ENCODE results near the gene PTCRA. TPM values are rescaled to one million over a fixed set of nuclear protein-coding genes. Genes with fewer than 3 reads are reported as not detected.

Gene PTCRA
- total RNA-seq, 1 donor, result not detected

DNA sequence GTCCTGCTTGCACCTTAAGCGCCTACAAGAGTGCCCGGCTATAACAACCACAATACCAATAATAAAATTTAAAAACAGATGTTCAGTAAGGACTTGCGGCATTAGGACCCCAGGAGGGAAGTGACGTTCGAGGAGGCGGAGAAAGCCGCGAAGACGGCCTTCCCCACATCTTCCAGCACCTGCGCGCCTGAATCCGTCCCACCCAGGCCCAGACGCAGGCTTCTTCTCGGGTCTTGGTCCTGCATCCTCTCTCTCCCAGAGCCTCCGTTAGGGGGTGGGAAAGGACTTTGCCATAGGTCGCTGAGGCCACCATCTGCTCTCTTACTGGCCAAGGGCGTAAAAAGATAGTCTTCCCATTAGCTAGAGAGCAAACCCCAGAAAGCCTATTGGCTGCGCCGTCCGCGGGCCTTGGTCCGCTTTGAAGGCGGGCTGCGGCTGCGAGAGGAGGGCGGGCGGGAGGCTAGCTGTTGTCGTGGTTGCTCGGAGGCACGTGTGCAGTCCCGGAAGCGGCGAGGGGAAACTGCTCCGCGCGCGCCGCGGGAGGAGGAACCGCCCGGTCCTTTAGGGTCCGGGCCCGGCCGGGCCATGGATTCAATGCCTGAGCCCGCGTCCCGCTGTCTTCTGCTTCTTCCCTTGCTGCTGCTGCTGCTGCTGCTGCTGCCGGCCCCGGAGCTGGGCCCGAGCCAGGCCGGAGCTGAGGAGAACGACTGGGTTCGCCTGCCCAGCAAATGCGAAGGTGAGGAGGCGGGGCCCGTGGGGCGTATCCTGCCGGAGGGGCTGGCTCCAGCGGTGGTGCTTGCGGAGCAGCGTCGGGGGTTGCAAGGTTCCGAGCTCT lies 13.3 kb downstream of the PTCRA start, which contains the start of gene CNPY3:
TSS of gene CNPY3 (plus strand) at position 495 of the 835 bp plus-strand sequence. CDS start at position 586, 91 bp downstream.
- TF ChIP-seq, protein P1, sequence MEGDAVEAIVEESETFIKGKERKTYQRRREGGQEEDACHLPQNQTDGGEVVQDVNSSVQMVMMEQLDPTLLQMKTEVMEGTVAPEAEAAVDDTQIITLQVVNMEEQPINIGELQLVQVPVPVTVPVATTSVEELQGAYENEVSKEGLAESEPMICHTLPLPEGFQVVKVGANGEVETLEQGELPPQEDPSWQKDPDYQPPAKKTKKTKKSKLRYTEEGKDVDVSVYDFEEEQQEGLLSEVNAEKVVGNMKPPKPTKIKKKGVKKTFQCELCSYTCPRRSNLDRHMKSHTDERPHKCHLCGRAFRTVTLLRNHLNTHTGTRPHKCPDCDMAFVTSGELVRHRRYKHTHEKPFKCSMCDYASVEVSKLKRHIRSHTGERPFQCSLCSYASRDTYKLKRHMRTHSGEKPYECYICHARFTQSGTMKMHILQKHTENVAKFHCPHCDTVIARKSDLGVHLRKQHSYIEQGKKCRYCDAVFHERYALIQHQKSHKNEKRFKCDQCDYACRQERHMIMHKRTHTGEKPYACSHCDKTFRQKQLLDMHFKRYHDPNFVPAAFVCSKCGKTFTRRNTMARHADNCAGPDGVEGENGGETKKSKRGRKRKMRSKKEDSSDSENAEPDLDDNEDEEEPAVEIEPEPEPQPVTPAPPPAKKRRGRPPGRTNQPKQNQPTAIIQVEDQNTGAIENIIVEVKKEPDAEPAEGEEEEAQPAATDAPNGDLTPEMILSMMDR (IDR thresholded peaks at IDR 0.05; ENCODE audit: extremely low read depth, low read depth, low read length), result no peak
- peak; percentile 99 for DNase-seq (ENCODE audit: insufficient read length, low spot score, missing footprints)
- H3K79me2 ChIP-seq (ENCODE audit: insufficient read depth, low read length), result peaks cover 38% of the 10 kb centered on the region

DNA sequence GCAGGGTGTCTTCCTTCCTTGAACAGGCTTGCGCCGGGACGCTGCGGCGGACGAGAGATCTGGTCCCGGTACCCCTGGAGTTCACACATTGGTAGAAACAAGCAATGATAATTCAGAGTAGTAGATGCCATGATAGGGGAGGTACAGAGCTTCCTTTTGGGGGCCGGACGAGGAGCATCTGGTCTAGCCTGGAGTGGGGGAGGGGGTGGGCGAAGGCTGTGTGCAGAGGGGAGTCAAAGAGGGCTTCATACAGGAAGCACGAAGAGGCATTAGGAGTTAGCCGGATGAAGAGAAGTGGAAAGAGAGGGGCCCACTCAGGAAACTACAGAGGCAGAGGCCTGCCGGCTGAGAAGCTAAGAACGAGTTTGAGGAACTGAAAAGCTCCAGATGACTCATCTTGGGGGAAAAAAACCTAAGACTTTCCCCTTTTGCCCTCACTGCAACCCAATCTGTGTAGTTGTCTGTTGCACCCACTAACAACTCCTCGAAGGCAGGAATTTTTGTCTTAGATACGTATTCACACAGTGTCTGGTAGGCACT lies 14.0 kb downstream of the PTCRA start:
- TF ChIP-seq, protein P1 (IDR thresholded peaks at IDR 0.05; ENCODE audit: extremely low read depth, low read depth, low read length), result no peak
- Histone ChIP-seq H3K36me3 (ENCODE audit: insufficient read depth, low read length) (peaks cover 7% of the 10 kb centered on the region), H2AFZ (ENCODE audit: low read length) (peak overlapping the region; percentile 94), H3K9me3 (ENCODE audit: low read depth, low read length) (no peaks in the 10 kb centered on the region), H3K27me3 (ENCODE audit: insufficient read depth, low read length) (no peaks in the 10 kb centered on the region), H3K4me2 (ENCODE audit: insufficient read depth, low read length) (peak overlapping the region; percentile 91), H3K27ac (ENCODE audit: low read depth, low read length) (peak overlapping the region; percentile 91), H4K20me1 (ENCODE audit: insufficient read depth, low read length) (peaks cover 3% of the 10 kb centered on the region), H3K4me3 (ENCODE audit: insufficient read depth, low read length) (peak overlapping the region; percentile 88), H3K4me1 (ENCODE audit: insufficient read depth, low read length) (peaks cover 12% of the 10 kb centered on the region), H3K79me2 (ENCODE audit: insufficient read depth, low read length) (peaks cover 41% of the 10 kb centered on the region)
- peak; percentile 87 for DNase-seq (ENCODE audit: insufficient read length, low spot score, missing footprints)

More for the DNA sequence above, 13.3 kb downstream of the PTCRA start, which contains the start of gene CNPY3:
- Histone ChIP-seq H3K4me1 (ENCODE audit: insufficient read depth, low read length) (peaks cover 12% of the 10 kb centered on the region), H3K4me2 (ENCODE audit: insufficient read depth, low read length) (peak within 1 kb of the TSS; percentile 91), H2AFZ (ENCODE audit: low read length) (peak within 1 kb of the TSS; percentile 94), H3K27ac (ENCODE audit: low read depth, low read length) (peak within 1 kb of the TSS; percentile 91), H3K27me3 (ENCODE audit: insufficient read depth, low read length) (no peaks in the 10 kb centered on the region), H3K4me3 (ENCODE audit: insufficient read depth, low read length) (peak within 1 kb of the TSS; percentile 88), H3K9me3 (ENCODE audit: low read depth, low read length) (no peaks in the 10 kb centered on the region), H4K20me1 (ENCODE audit: insufficient read depth, low read length) (peaks cover 3% of the 10 kb centered on the region), H3K36me3 (ENCODE audit: insufficient read depth, low read length) (peaks cover under 1% of the 10 kb centered on the region)

DNA sequence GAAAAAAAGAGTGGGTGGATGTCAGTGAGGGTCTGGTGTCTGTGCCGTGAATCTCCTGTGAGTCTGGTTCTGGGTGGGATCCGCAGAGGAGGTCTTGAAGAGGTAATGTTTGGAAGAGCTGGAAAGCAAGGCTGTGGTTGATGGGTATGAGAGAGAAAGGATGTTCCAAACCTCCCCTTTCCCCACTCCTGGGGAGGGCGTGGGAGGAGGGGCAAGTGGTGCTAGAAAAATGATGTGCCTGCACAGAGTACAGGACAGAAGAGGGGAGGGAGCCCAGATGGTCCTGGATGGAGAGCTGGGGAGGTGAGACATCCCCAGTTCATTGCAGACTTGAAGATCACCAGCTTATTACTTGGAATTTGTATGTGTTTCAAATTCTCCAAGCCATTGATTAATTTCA lies 16.6 kb downstream of the PTCRA start:
- H4K20me1 ChIP-seq (ENCODE audit: insufficient read depth, low read length), result peaks cover 3% of the 10 kb centered on the region
- no peak overlapping the region for H3K4me3 ChIP-seq (ENCODE audit: insufficient read depth, low read length)
- H3K9me3 ChIP-seq (ENCODE audit: low read depth, low read length), result no peaks in the 10 kb centered on the region
- H3K4me1 ChIP-seq (ENCODE audit: insufficient read depth, low read length), result peaks cover 12% of the 10 kb centered on the region
- H3K36me3 ChIP-seq (ENCODE audit: insufficient read depth, low read length), result peaks cover 17% of the 10 kb centered on the region
- DNase-seq (ENCODE audit: insufficient read length, low spot score, missing footprints), result peak; percentile 13
- H3K27ac ChIP-seq (ENCODE audit: low read depth, low read length), result no peak overlapping the region
- TF ChIP-seq, protein P1 (IDR thresholded peaks at IDR 0.05; ENCODE audit: extremely low read depth, low read depth, low read length), result no peak
- no peak overlapping the region for H3K4me2 ChIP-seq (ENCODE audit: insufficient read depth, low read length)
- H2AFZ ChIP-seq (ENCODE audit: low read length), result no peak overlapping the region
- H3K79me2 ChIP-seq (ENCODE audit: insufficient read depth, low read length), result peaks cover 46% of the 10 kb centered on the region
- H3K27me3 ChIP-seq (ENCODE audit: insufficient read depth, low read length), result no peaks in the 10 kb centered on the region

DNA sequence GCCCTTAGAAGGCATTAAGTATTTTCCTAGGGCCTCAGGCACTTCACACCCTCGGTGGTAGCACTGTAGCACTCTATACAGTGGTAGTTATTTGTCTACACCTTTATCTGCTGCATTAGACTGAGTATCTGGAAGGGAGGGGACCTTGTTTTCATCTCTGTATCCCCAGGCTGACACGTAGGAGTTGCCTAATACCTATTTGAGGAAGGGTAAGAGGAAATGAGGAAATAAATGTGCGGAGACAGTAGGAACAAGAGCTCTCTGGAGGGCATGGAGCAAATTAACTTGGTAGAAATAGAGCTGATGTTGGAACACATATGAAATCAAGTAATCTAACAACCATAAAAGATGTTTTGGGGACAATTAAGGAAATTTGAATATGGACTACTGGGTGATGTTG lies 17.4 kb downstream of the PTCRA start:
- H3K4me3 ChIP-seq (ENCODE audit: insufficient read depth, low read length), result no peak overlapping the region
- peaks cover 6% of the 10 kb centered on the region for H4K20me1 ChIP-seq (ENCODE audit: insufficient read depth, low read length)
- H3K36me3 ChIP-seq (ENCODE audit: insufficient read depth, low read length), result peaks cover 21% of the 10 kb centered on the region
- no peaks in the 10 kb centered on the region for H3K9me3 ChIP-seq (ENCODE audit: low read depth, low read length)
- H3K4me2 ChIP-seq (ENCODE audit: insufficient read depth, low read length), result no peak overlapping the region
- H3K27ac ChIP-seq (ENCODE audit: low read depth, low read length), result no peak overlapping the region
- no peak for DNase-seq (ENCODE audit: insufficient read length, low spot score, missing footprints)
- H3K27me3 ChIP-seq (ENCODE audit: insufficient read depth, low read length), result no peaks in the 10 kb centered on the region
- H3K79me2 ChIP-seq (ENCODE audit: insufficient read depth, low read length), result peaks cover 46% of the 10 kb centered on the region
- TF ChIP-seq, protein P1 (IDR thresholded peaks at IDR 0.05; ENCODE audit: extremely low read depth, low read depth, low read length), result no peak
- peaks cover 12% of the 10 kb centered on the region for H3K4me1 ChIP-seq (ENCODE audit: insufficient read depth, low read length)
- no peak overlapping the region for H2AFZ ChIP-seq (ENCODE audit: low read length)

Data from osteoblast (primary cell).